ENCODE data around the gene CSMD2. TPM values are rescaled to one million over a fixed set of nuclear protein-coding genes. Genes with fewer than 3 reads are reported as not detected.

The CSMD2 gene
- total and polyA plus RNA-seq, 2 of the 8 experiments (the other 6 are each of a cell fraction or from before 2014, with no cell fraction given): 7.0 to 14.7 TPM

DNA sequence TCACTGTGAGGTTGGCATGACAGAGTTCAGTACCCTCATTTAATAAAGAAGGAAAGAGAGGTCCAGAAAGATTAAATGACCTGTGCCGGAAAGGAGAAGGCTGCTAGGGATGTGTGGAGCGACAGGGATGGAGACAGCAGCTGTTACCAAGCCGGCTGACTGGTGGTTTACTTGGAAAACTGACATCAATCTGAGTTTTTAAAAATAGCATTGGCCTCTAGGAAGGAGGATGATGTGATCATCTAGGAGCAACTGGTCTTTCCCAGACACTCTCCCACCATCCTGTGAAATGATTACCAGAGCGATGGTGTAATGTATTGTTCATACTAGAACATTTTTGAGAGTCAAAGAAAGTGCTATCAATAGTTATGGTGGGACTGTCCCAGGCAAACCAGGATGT, 538.2 kb downstream of the CSMD2 start:
- Histone ChIP-seq H3K4ac (replicated peaks; ENCODE audit: insufficient read length, low read depth, low read length) (no peak overlapping the region), H2BK5ac (ENCODE audit: low read depth, low read length) (no peak overlapping the region; the same call in 1 of the 2 replicates), H4K91ac (replicated peaks; ENCODE audit: insufficient read length, low read length) (no peak overlapping the region), H3K23me2 (ENCODE audit: low read depth, low read length) (no peaks in the 10 kb centered on the region; the same call in 1 of the 2 replicates), H2BK12ac (ENCODE audit: low read depth, low read length) (no peak overlapping the region), H3K56ac (replicated peaks; ENCODE audit: insufficient read length, low read depth, low read length) (no peak overlapping the region), H3K9ac (replicated peaks in 1 of 4; ENCODE audit: extremely low read depth in 1 of 4, low read depth in 3 of 4, low read length in 3 of 4) (no peak overlapping the region), H3K4me3 (ENCODE audit: extremely low read depth in 1 of 4, insufficient read depth in 2 of 4, low read depth in 3 of 4, low read length in 4 of 4) (no peak overlapping the region), H3K14ac (ENCODE audit: insufficient read length) (no peak overlapping the region), H3K79me2 (ENCODE audit: control insufficient read depth in 1 of 2, insufficient read depth in 2 of 2, low read length in 2 of 2) (no peaks in the 10 kb centered on the region), H3K23ac (ENCODE audit: insufficient read length) (no peak overlapping the region), H2AFZ (ENCODE audit: low read length) (no peak overlapping the region), H3K4me2 (ENCODE audit: insufficient read depth in 1 of 2, low read depth in 2 of 2, low read length in 2 of 2) (no peak overlapping the region), H3K9me3 (ENCODE audit: insufficient read depth in 2 of 2, low read depth in 1 of 2, low read length in 1 of 2) (no peaks in the 10 kb centered on the region), H4K5ac (ENCODE audit: insufficient read length, low read depth, low read length) (no peak overlapping the region), H2AK5ac (ENCODE audit: low read depth, low read length) (no peak overlapping the region), H2BK120ac (replicated peaks; ENCODE audit: low read depth, low read length) (no peak overlapping the region), H4K20me1 (replicated peaks in 1 of 2; ENCODE audit: control insufficient read depth in 1 of 2, insufficient read depth in 2 of 2, low read length in 2 of 2) (no peaks in the 10 kb centered on the region), H3K4me1 (replicated peaks in 1 of 4; ENCODE audit: control insufficient read depth in 3 of 4, insufficient read depth in 4 of 4, low read length in 3 of 4) (no peaks in the 10 kb centered on the region), H3K36me3 (ENCODE audit: control insufficient read depth in 2 of 4, insufficient read depth in 4 of 4, low read length in 3 of 4) (peaks cover 0 to 5% (median 0%) of the 10 kb centered on the region in 4 experiments; a peak in 3 of 8 replicates), H2BK15ac (ENCODE audit: low read length) (no peak overlapping the region), H3K18ac (ENCODE audit: extremely low read depth, low read length) (no peak overlapping the region), H3K27ac (ENCODE audit: low read depth, low read length) (no peak overlapping the region), H3K27me3 (replicated peaks in 1 of 4; ENCODE audit: control insufficient read depth in 3 of 4, extremely low read depth in 1 of 4, insufficient read depth in 3 of 4, low read length in 3 of 4) (no peaks in the 10 kb centered on the region; a peak in 1 of 7 replicates), H4K8ac (ENCODE audit: extremely low read depth, insufficient read depth, low read length) (no peak overlapping the region), H2BK20ac (ENCODE audit: low read length) (no peak overlapping the region), H3K79me1 (ENCODE audit: low read depth, low read length) (no peaks in the 10 kb centered on the region)
- ChIA-PET CTCF (ENCODE audit: partially characterized antibody) (interaction anchor here (0.9 to 5.9 kb wide), 4 partner anchors 7 to 156 kb away, joined by 3 to 45 read pairs (median 18); no protein-coding TSS in a partner anchor), POLR2A (ENCODE audit: partially characterized antibody) (no interaction called here)
- DNase-seq (ENCODE audit: low read depth in 1 of 2, low spot score in 2 of 2): no peak
- FAIRE-seq: no peak
- WGBS, 2 experiments (ENCODE audit: extremely low coverage in 1 of 2, insufficient coverage in 1 of 2, insufficient read length in 1 of 2, insufficient replicate concordance in 2 of 2, low coverage in 1 of 2, low lambda C conversion rate in 2 of 2, missing lambda C conversion rate in 1 of 2): 84% methylated on average over 4 of the region's 4 CpGs; no CpG with 5 or more reads in 1 of the 2 experiments
- TF ChIP-seq SIX5 (IDR thresholded peaks at IDR 0.05; ENCODE audit: low read depth, low read length): no peak
- no peak for TF ChIP-seq SRF (IDR thresholded peaks at IDR 0.05; ENCODE audit: low read depth, low read length)
- TF ChIP-seq SIN3A (conservative IDR thresholded peaks at IDR 0.05 in 1 of 2, IDR thresholded peaks at IDR 0.05 in 1 of 2; ENCODE audit: low read depth in 1 of 2, low read length in 2 of 2): no peak
- TF ChIP-seq, protein P1, sequence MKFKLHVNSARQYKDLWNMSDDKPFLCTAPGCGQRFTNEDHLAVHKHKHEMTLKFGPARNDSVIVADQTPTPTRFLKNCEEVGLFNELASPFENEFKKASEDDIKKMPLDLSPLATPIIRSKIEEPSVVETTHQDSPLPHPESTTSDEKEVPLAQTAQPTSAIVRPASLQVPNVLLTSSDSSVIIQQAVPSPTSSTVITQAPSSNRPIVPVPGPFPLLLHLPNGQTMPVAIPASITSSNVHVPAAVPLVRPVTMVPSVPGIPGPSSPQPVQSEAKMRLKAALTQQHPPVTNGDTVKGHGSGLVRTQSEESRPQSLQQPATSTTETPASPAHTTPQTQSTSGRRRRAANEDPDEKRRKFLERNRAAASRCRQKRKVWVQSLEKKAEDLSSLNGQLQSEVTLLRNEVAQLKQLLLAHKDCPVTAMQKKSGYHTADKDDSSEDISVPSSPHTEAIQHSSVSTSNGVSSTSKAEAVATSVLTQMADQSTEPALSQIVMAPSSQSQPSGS (IDR thresholded peaks at IDR 0.05; ENCODE audit: low read length): no peak
- TF ChIP-seq RAD21 (IDR thresholded peaks at IDR 0.05 in 1 of 2, conservative IDR thresholded peaks at IDR 0.05 in 1 of 2; ENCODE audit: low read depth in 2 of 2, low read length in 2 of 2): no peak
- TF ChIP-seq NRF1 (IDR thresholded peaks at IDR 0.05; ENCODE audit: low read depth, low read length): no peak
- TF ChIP-seq JUN (IDR thresholded peaks at IDR 0.05; ENCODE audit: low read depth, low read length): no peak
- no peak for TF ChIP-seq YY1 (IDR thresholded peaks at IDR 0.05; ENCODE audit: low read depth, low read length)
- TF ChIP-seq BRCA1 (IDR thresholded peaks at IDR 0.05; ENCODE audit: low read depth, low read length): no peak
- no peak for TF ChIP-seq TAF7 (optimal IDR thresholded peaks at IDR 0.05; ENCODE audit: borderline replicate concordance, low read depth, low read length)
- no peak for TF ChIP-seq KDM5A (IDR thresholded peaks at IDR 0.05; ENCODE audit: low read length)
- TF ChIP-seq SP2 (IDR thresholded peaks at IDR 0.05; ENCODE audit: low read length): no peak
- TF ChIP-seq EZH2 (IDR thresholded peaks at IDR 0.05; ENCODE audit: low read depth, low read length, severe bottlenecking): no peak
